Measurements from ENCODE around the gene FBXL12. TPM values are rescaled to one million over a fixed set of nuclear protein-coding genes. Genes with fewer than 3 reads are reported as not detected.
A peak's percentile ranks its signal among the peaks of the same experiment; 100 is the strongest.
"Not testable (repeated sequence)": the region's sequence is repeated elsewhere in the genome, so short reads cannot be mapped to it uniquely, and the experiment has no call there.

Gene FBXL12
- total RNA-seq, 1 donor from 2014 or later = 29.0 TPM

DNA sequence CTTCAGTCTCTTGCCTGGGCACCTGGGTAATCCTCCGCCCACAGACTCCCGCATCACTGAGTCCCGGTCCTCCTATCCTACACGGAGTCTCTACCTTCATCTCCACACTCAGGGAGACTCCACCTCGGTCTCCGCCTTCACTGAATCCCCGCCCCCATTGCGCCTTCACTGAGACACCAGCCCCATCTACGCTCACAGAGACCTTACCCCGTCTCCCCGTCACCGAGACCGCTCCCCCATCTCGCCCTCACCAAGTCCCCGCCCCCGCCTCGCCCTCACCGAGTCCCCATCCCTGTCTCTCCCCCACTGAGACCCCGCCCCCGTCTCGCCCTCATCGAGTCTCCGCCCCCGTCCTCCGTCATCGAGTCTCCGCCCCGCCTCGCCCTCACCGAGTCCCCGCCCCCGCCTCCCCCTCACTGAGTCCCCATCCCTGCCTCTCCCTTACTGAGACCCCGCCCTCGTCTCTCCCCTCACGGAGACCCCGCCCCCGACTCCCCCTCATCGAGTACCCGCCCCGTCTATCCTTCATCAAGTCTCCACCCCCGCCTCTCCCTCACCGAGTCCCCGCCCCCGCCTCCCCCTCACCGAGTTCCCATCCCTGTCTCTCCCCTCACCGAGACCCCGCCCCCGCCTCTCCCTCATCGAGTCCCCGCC is 27.2 kb downstream of the FBXL12 start:
- TF ChIP-seq, protein P1, sequence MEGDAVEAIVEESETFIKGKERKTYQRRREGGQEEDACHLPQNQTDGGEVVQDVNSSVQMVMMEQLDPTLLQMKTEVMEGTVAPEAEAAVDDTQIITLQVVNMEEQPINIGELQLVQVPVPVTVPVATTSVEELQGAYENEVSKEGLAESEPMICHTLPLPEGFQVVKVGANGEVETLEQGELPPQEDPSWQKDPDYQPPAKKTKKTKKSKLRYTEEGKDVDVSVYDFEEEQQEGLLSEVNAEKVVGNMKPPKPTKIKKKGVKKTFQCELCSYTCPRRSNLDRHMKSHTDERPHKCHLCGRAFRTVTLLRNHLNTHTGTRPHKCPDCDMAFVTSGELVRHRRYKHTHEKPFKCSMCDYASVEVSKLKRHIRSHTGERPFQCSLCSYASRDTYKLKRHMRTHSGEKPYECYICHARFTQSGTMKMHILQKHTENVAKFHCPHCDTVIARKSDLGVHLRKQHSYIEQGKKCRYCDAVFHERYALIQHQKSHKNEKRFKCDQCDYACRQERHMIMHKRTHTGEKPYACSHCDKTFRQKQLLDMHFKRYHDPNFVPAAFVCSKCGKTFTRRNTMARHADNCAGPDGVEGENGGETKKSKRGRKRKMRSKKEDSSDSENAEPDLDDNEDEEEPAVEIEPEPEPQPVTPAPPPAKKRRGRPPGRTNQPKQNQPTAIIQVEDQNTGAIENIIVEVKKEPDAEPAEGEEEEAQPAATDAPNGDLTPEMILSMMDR (IDR thresholded peaks at IDR 0.05) = no peak
- H3K36me3 Mint-ChIP-seq (ENCODE audit: unreplicated experiment) = no peaks in the 10 kb centered on the region
- no peaks in the 10 kb centered on the region for H3K27me3 Mint-ChIP-seq (ENCODE audit: unreplicated experiment)
- H3K4me1 Mint-ChIP-seq (ENCODE audit: unreplicated experiment) = peaks cover 11% of the 10 kb centered on the region
- no peaks in the 10 kb centered on the region for H3K9me3 Mint-ChIP-seq (ENCODE audit: unreplicated experiment)
- peak overlapping the region; percentile 98 for H3K27ac Mint-ChIP-seq (ENCODE audit: unreplicated experiment)
- peak; percentile 97 for DNase-seq (ENCODE audit: extremely low spot score, unreplicated experiment)
- peak overlapping the region; percentile 92 for H3K4me3 Mint-ChIP-seq (ENCODE audit: unreplicated experiment)

DNA sequence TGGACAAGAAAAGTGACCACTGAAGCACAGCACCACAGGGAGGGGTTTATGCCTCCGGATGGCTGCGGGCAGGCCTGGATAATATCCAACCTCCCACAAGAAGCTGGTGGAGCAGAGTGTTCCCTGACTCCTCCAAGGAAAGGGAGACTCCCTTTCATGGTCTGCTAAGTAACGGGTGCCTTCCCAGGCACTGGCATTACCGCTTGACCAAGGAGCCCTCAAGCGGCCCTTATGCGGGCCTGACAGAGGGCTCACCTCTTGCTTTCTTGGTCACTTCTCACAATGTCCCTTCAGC is 27.9 kb downstream of the FBXL12 start:
- Mint-ChIP-seq H3K4me3 (ENCODE audit: unreplicated experiment) (peak overlapping the region; percentile 92), H3K4me1 (ENCODE audit: unreplicated experiment) (peaks cover 11% of the 10 kb centered on the region), H3K27ac (ENCODE audit: unreplicated experiment) (peak overlapping the region; percentile 92)
- not testable (repeated sequence) for H3K36me3 Mint-ChIP-seq (ENCODE audit: unreplicated experiment); H3K27me3 Mint-ChIP-seq (ENCODE audit: unreplicated experiment); H3K9me3 Mint-ChIP-seq (ENCODE audit: unreplicated experiment); DNase-seq (ENCODE audit: extremely low spot score, unreplicated experiment)

DNA sequence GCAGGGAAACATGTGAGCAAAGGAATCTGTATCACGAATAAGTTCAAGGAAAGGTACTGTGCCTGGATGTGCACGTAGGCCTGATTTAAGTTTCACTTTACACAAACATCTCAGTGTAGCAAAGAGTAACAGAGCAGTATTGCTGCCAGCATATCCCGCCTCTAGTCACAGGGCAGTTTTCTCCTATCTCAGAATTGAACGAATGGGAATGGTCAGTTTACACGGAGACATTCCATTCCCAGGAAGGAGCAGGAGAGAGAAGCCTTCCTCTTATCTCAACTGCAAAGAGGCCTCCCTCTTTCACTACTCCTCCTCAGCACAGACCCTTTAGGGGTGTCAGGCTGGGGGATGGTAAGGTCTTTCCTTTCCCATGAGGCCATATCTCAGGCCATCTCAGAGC is 29.3 kb downstream of the FBXL12 start:
- not testable (repeated sequence) for H3K27me3 Mint-ChIP-seq (ENCODE audit: unreplicated experiment); H3K27ac Mint-ChIP-seq (ENCODE audit: unreplicated experiment); H3K36me3 Mint-ChIP-seq (ENCODE audit: unreplicated experiment); DNase-seq (ENCODE audit: extremely low spot score, unreplicated experiment); H3K9me3 Mint-ChIP-seq (ENCODE audit: unreplicated experiment); H3K4me3 Mint-ChIP-seq (ENCODE audit: unreplicated experiment)
- peaks cover 18% of the 10 kb centered on the region for H3K4me1 Mint-ChIP-seq (ENCODE audit: unreplicated experiment)

DNA sequence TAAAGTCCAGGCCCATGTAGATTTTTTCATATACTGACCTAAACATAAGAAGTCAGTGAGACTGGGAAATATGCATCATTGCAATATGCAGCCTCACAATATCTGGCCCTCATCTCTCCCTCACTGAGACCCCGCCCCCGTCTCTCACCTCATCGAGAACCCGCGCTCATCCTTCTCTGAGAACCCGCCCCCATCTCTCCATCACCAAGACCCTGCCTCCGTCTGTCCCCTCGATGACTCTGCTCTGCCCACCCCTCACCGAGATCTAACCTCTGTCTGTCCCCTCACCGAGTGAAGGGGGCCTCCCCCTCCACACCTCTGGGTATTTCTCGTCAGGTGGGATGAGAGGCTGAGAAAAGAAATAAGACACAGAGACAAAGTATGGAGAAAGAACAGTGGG is 29.8 kb downstream of the FBXL12 start:
- DNase-seq (ENCODE audit: extremely low spot score, unreplicated experiment) = no peak
- Mint-ChIP-seq H3K27ac (ENCODE audit: unreplicated experiment) (no peak overlapping the region), H3K27me3 (ENCODE audit: unreplicated experiment) (no peaks in the 10 kb centered on the region), H3K36me3 (ENCODE audit: unreplicated experiment) (no peaks in the 10 kb centered on the region), H3K4me1 (ENCODE audit: unreplicated experiment) (peaks cover 24% of the 10 kb centered on the region), H3K9me3 (ENCODE audit: unreplicated experiment) (no peaks in the 10 kb centered on the region), H3K4me3 (ENCODE audit: unreplicated experiment) (no peak overlapping the region)
- TF ChIP-seq, protein P1 (IDR thresholded peaks at IDR 0.05) = no peak

DNA sequence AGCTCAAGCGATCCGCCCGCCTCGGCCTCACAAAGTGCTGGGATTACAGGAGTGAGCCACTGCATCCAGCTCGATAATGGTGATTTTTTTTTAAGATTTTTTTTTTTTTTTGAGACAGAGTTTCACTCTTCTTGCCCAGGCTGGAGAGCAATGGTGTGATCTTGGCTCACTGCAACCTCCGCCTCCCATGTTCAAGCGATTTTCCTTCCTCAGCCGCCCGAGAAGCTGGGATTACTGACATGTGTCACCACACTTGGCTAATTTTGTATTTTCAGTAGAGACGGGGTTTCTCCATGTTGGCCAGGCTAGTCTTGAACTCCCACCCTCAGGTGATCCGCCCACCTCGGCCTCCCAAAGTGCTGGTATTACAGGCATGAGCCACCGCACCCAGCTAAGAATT is 30.3 kb downstream of the FBXL12 start:
- H3K27ac Mint-ChIP-seq (ENCODE audit: unreplicated experiment); H3K36me3 Mint-ChIP-seq (ENCODE audit: unreplicated experiment); H3K9me3 Mint-ChIP-seq (ENCODE audit: unreplicated experiment); H3K4me3 Mint-ChIP-seq (ENCODE audit: unreplicated experiment); DNase-seq (ENCODE audit: extremely low spot score, unreplicated experiment); H3K27me3 Mint-ChIP-seq (ENCODE audit: unreplicated experiment): not testable (repeated sequence)
- H3K4me1 Mint-ChIP-seq (ENCODE audit: unreplicated experiment) = peaks cover 27% of the 10 kb centered on the region

DNA sequence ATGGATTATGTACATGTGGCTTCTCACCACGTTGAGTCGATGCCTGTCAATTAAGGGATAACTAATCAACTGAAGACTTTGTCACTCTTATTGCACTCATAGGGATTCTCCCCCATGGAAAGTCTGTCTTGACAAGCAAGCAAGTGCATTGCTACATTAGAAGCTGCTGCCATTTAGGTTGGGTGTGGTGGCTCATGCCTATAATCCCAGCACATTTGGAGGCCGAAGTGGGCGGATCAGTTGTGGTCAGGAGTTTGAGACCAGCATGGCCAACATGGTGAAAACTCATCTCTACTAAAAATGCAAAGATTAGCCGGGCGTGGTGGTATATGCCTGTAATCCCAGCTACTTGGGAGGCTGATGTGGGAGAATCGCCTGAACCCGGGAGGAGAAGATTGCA is 32.1 kb downstream of the FBXL12 start:
- no peaks in the 10 kb centered on the region for H3K27me3 Mint-ChIP-seq (ENCODE audit: unreplicated experiment)
- peak overlapping the region; percentile 62 for H3K4me3 Mint-ChIP-seq (ENCODE audit: unreplicated experiment)
- H3K27ac Mint-ChIP-seq (ENCODE audit: unreplicated experiment) = peak overlapping the region; percentile 60
- peaks cover 3% of the 10 kb centered on the region for H3K36me3 Mint-ChIP-seq (ENCODE audit: unreplicated experiment)
- DNase-seq (ENCODE audit: extremely low spot score, unreplicated experiment) = no peak
- H3K9me3 Mint-ChIP-seq (ENCODE audit: unreplicated experiment) = no peaks in the 10 kb centered on the region
- H3K4me1 Mint-ChIP-seq (ENCODE audit: unreplicated experiment) = peaks cover 24% of the 10 kb centered on the region
- TF ChIP-seq, protein P1 (IDR thresholded peaks at IDR 0.05) = no peak

DNA sequence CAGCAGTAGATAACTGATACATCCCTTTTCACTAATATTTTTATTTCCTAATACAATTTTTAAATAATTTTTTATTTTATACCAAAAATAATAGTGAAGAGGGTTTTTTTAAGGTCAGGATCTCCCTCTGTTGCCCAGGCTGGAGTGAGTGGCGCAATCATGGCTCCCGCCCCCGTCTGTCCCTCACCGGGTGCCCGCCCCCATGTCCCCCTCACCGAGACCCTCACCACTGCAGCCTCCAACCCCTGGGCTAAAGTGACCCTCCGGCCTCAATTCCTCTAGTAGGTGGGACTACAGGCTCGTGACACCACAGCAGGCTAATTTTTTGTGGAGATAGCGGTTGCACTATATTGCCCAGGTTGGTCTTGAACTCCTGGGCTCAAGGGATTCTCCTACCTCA is 32.5 kb downstream of the FBXL12 start:
- TF ChIP-seq, protein P1 (IDR thresholded peaks at IDR 0.05) = no peak
- H3K27me3 Mint-ChIP-seq (ENCODE audit: unreplicated experiment) = no peaks in the 10 kb centered on the region
- peak overlapping the region; percentile 99 for H3K27ac Mint-ChIP-seq (ENCODE audit: unreplicated experiment)
- DNase-seq (ENCODE audit: extremely low spot score, unreplicated experiment) = no peak
- no peaks in the 10 kb centered on the region for H3K9me3 Mint-ChIP-seq (ENCODE audit: unreplicated experiment)
- H3K4me3 Mint-ChIP-seq (ENCODE audit: unreplicated experiment) = peak overlapping the region; percentile 95
- H3K4me1 Mint-ChIP-seq (ENCODE audit: unreplicated experiment) = peaks cover 22% of the 10 kb centered on the region
- peaks cover 3% of the 10 kb centered on the region for H3K36me3 Mint-ChIP-seq (ENCODE audit: unreplicated experiment)

Measured in osteocyte (in vitro differentiated cells).